Activated T-cell treated with anti-CD3 and anti-CD28 coated beads, Interleukin-2, amount 50 U/mL, for 4 hours (primary cell): ENCODE measurements around the gene TTLL11. TPM values are rescaled to one million over a fixed set of nuclear protein-coding genes. Genes with fewer than 3 reads are reported as not detected.

ENCODE experiments used
- ATAC-seq, 2 donors: fragments of 200-7000 bp; cut with Tn5 transposase; one replicate each; pipeline ENCODE4 v1.10.0; 2021
- DNase-seq: peaks from one replicate; pipeline ENCODE4 v3.0.0-alpha.2; 2020
- H3K27me3 Mint-ChIP-seq: one replicate; pipeline ENCODE4 v1.8.0; 2021; ENCODE audit warnings: low read depth, mixed read lengths
- H3K36me3 Mint-ChIP-seq: one replicate; pipeline ENCODE4 v1.8.0; 2022; ENCODE audit warnings: mixed read lengths; ENCODE audit not compliant: insufficient read depth
- H3K4me1 Mint-ChIP-seq: one replicate; pipeline ENCODE4 v1.8.0; 2021; ENCODE audit warnings: low read depth, mixed read lengths
- H3K4me3 Mint-ChIP-seq: one replicate; pipeline ENCODE4 v1.8.0; 2021; ENCODE audit warnings: mild to moderate bottlenecking, moderate library complexity, mixed read lengths
- H3K9me3 Mint-ChIP-seq: one replicate; pipeline ENCODE4 v1.8.0; 2021; ENCODE audit warnings: mixed read lengths
- total RNA-seq, 3 donors: library from RNA; stranded (reverse); gene quantifications; one replicate each; pipeline ENCODE4 v1.2.1, GENCODE V29; 2021

TTLL11 gene
- total RNA-seq, 3 donors from 2014 or later, result 4.2 to 5.1 (median 4.7) TPM

DNA sequence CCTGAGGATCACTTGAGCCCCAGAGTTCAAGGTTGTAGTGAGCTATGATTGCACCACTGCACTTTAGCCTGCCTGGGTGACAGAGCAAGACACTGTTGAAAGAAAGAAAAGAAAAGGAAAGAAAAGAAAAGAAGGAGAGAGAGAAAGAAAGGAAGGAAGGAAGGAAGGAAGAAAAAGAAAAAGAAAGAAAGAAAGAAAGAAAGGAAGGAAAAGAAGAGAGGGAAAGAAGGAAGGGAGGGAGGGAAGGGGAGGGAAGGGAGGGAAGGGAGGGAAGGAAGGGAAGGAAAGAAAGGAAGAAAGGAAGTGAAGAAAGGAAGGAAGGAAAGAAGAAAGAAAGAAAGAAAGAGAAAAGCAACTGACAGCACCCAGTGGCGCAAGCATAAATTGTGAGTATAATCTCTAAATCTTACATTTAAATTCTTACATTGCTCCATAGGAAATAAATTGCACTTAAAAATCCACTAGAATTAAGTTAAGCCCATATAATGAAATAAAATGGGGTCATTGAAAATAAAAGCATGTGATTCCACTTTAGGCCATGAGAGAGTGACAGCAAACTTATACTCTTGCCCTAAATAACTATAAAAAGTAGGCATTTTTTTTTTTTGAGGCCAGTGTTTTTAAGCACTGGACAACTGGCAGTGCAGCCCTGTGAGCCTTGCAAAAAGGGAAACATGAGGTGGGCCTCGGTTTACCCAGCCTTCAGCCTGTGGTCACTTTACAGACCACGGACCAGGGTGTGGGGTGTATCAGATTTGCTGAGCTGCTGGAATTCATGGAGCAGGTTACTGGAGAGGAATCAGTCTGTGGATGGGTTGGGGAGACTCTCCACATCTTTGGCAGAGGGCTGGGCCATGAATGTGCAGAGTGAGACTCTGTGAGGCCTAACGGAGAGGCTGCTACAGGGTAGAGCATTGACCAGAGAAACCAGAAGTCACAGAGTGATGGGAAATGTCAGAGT, 175.5 kb downstream of the TTLL11 start:
- no peak overlapping the region for H3K4me3 Mint-ChIP-seq
- H3K4me1 Mint-ChIP-seq, result no peaks in the 10 kb centered on the region
- H3K36me3 Mint-ChIP-seq, result no peaks in the 10 kb centered on the region
- DNase-seq, result no peak
- H3K27me3 Mint-ChIP-seq, result no peaks in the 10 kb centered on the region
- ATAC-seq, result no peak
- H3K9me3 Mint-ChIP-seq, result no peaks in the 10 kb centered on the region

DNA sequence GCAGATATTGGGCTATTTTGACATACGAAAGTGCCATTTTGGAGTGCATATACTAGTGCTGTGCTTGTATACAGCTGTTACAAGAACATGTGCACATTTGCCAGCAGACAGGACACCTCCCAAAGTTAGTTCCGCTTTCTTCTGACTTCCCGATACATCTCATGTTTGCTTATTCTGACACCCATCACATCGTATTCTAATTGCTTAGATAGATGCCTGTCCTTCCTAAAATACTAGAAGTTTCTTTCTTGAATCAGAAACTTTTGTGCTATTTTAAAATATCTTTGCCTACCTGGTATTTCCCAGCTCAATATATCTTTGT, 177.8 kb downstream of the TTLL11 start:
- Mint-ChIP-seq H3K9me3 (no peaks in the 10 kb centered on the region), H3K27me3 (no peaks in the 10 kb centered on the region), H3K36me3 (no peaks in the 10 kb centered on the region), H3K4me3 (no peak overlapping the region), H3K4me1 (no peaks in the 10 kb centered on the region)
- ATAC-seq (no peak), DNase-seq (no peak)

- Mint-ChIP-seq H3K27me3 (no peaks in the 10 kb centered on the region), H3K4me3 (no peak overlapping the region), H3K4me1 (no peaks in the 10 kb centered on the region), H3K9me3 (no peaks in the 10 kb centered on the region), H3K36me3 (no peaks in the 10 kb centered on the region)
- no peak for DNase-seq
- ATAC-seq, result no peak
Measured at GRCh38 chr9:121914604-121915303, 178.4 kb downstream of the TTLL11 start.

DNA sequence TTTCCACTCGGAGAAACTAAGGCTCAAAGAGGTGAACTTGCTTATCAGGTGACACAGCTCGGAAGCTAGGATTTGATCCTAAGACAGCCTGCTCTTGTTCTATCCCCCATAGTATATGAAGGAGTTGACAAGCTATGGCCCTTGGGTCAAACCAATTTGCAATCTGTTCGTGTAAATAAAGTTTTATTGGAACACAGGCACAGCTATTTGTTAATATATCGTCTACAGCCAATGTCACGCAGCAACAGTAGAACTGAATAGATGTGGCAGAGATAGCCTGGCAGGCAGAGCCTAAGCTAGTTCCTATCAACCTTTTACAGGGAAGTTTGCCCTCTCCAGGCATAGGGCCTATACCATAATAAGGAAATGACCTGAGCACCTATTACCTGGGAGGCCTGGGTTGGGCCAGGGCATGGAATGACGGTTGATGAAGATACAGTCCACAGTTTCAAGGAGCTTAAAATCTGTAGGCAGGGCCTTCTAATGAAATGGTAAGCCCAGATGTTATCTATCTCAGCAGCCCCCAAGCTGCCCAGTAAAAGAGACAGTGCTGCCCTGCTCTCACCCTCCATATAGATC, 179.0 kb downstream of the TTLL11 start:
- ATAC-seq, result no peak
- Mint-ChIP-seq H3K4me1 (no peaks in the 10 kb centered on the region), H3K9me3 (no peaks in the 10 kb centered on the region), H3K4me3 (no peak overlapping the region), H3K27me3 (no peaks in the 10 kb centered on the region), H3K36me3 (no peaks in the 10 kb centered on the region)
- no peak for DNase-seq

- Mint-ChIP-seq H3K4me1 (no peaks in the 10 kb centered on the region), H3K9me3 (no peaks in the 10 kb centered on the region), H3K36me3 (no peaks in the 10 kb centered on the region), H3K27me3 (no peaks in the 10 kb centered on the region), H3K4me3 (no peak overlapping the region)
- DNase-seq (no peak), ATAC-seq (no peak)
Measured at GRCh38 chr9:121912812-121913627, 180.1 kb downstream of the TTLL11 start.

DNA sequence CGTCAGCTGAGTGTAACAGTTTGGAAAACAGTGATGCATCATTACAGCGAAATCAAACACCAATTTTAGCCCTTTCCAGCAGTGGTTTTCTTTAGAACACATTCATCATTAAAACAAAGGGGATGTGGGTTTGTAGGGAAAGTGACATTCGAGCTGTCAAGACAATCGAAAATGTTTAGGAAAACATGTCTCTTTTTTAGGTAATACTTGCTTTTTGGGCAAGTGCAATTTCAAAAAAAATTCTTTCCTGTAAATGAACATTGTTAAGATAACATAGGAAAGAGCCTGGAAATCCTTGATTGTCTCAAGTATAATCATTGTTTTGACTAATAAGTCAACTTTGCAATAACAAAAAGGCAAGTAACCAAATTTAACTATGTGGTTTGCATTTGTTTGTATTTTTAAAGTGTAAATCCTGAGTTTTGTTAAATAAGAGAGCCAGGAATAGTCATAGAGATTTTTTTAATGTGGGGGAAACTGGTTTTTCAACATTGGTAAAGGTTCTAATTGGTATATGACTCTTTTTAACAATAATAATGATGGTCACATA, 182.5 kb downstream of the TTLL11 start:
- Mint-ChIP-seq H3K4me3 (no peak overlapping the region), H3K36me3 (no peaks in the 10 kb centered on the region), H3K27me3 (no peaks in the 10 kb centered on the region), H3K4me1 (no peaks in the 10 kb centered on the region), H3K9me3 (no peaks in the 10 kb centered on the region)
- no peak for ATAC-seq
- DNase-seq, result no peak

DNA sequence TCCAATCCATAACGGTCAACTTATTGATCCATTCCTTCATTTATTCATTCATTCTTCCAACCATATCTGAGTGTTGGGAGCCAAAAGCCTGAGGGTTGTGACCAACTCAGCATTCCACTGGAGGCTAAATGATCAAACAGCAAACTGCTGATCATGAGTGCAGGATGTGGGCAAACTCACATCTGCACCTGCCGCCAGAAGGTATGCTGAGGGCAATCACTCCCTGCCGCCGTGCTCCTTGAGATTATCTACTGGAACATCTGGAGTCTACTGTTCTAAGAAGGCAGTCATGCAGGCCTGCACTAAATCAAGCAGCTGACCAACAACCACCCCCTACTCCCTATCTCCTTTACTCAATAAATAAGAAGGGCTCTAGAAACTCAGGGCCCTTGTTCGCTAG, 184.0 kb downstream of the TTLL11 start:
- ATAC-seq, result no peak
- H3K36me3 Mint-ChIP-seq, result no peaks in the 10 kb centered on the region
- no peaks in the 10 kb centered on the region for H3K4me1 Mint-ChIP-seq
- no peak overlapping the region for H3K4me3 Mint-ChIP-seq
- H3K9me3 Mint-ChIP-seq, result no peaks in the 10 kb centered on the region
- H3K27me3 Mint-ChIP-seq, result no peaks in the 10 kb centered on the region
- no peak for DNase-seq

- no peaks in the 10 kb centered on the region for H3K9me3 Mint-ChIP-seq
- H3K4me1 Mint-ChIP-seq, result no peaks in the 10 kb centered on the region
- ATAC-seq, result no peak
- H3K27me3 Mint-ChIP-seq, result no peaks in the 10 kb centered on the region
- H3K36me3 Mint-ChIP-seq, result no peaks in the 10 kb centered on the region
- H3K4me3 Mint-ChIP-seq, result no peak overlapping the region
- no peak for DNase-seq
Measured at GRCh38 chr9:121906074-121906870, 186.8 kb downstream of the TTLL11 start.

- no peaks in the 10 kb centered on the region for H3K27me3 Mint-ChIP-seq
- no peak for DNase-seq
- no peaks in the 10 kb centered on the region for H3K4me1 Mint-ChIP-seq
- no peak overlapping the region for H3K4me3 Mint-ChIP-seq
- no peak for ATAC-seq
- H3K9me3 Mint-ChIP-seq, result peaks cover 5% of the 10 kb centered on the region
- no peaks in the 10 kb centered on the region for H3K36me3 Mint-ChIP-seq
Measured at GRCh38 chr9:121902461-121903135, 190.5 kb downstream of the TTLL11 start.

DNA sequence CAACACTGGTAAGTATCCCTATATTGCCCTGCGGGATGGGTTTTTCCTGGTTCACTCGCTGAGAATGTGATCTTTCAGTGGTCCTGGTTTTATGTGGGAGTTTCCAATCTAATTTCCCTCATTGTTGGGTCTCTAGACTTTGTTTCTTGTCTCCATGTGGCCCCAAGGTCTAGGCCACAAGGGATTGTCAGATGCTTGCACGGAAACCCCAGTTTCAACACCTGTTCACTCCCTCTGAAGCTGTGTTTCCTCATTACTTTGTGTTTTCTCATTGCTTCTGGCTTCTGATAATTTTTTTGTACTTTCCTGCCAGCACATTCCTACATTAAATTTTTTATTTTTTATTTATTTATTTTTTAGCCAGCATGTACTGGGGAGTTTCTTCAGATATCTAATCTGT, 191.5 kb downstream of the TTLL11 start:
- Mint-ChIP-seq H3K4me3 (no peak overlapping the region), H3K36me3 (no peaks in the 10 kb centered on the region), H3K27me3 (no peaks in the 10 kb centered on the region), H3K9me3 (peaks cover 5% of the 10 kb centered on the region), H3K4me1 (no peaks in the 10 kb centered on the region)
- DNase-seq, result no peak
- no peak for ATAC-seq

DNA sequence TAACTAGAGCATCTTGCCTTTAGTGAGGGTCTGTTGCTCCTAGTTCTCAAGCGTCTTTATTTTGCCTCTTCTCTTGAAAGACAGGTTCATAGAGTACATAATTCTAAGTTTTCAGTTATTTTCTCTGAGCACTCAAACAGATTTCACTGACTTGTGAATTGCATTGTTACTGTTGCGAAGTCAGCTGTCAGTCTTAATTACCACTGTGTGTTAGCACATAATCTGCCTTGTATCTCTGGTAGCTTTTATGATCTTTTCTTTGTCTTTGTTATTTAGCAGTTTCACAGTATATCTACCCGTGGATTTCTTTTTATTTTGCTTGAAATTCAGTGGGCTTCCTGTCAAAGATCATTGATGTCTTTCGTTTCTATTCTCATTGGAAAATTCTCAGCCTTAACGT, 192.9 kb downstream of the TTLL11 start:
- H3K4me1 Mint-ChIP-seq, result no peaks in the 10 kb centered on the region
- DNase-seq (no peak), ATAC-seq (no peak)
- no peaks in the 10 kb centered on the region for H3K27me3 Mint-ChIP-seq
- H3K36me3 Mint-ChIP-seq, result no peaks in the 10 kb centered on the region
- peaks cover 5% of the 10 kb centered on the region for H3K9me3 Mint-ChIP-seq
- no peak overlapping the region for H3K4me3 Mint-ChIP-seq

GRCh38 chr9:121898856-121899255, 194.3 kb downstream of the TTLL11 start:
- peaks cover 5% of the 10 kb centered on the region for H3K9me3 Mint-ChIP-seq
- H3K36me3 Mint-ChIP-seq, result no peaks in the 10 kb centered on the region
- H3K4me1 Mint-ChIP-seq, result no peaks in the 10 kb centered on the region
- no peaks in the 10 kb centered on the region for H3K27me3 Mint-ChIP-seq
- DNase-seq, result no peak
- no peak overlapping the region for H3K4me3 Mint-ChIP-seq
- ATAC-seq, result no peak

DNA sequence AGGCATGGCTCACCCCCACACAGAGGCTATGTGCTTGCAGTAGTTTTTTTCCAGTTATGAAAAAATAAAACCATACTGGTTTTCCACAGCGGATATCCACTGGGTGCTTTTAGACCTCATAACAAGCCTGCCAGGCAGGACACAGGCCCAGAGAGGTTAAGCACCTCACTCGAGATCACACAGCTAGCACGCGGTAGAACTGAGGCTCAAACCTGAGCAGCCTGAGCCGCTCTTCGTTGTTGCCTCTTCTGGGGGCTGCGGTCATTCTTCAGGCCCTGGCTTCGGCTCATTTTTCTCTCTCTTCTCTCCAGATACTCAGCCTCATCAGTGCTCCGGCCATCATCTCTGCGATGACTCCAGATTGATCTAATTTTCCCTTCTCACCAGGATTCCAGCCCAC, 196.0 kb downstream of the TTLL11 start:
- no peak for DNase-seq

More for the DNA sequence above, 196.0 kb downstream of the TTLL11 start:
- Mint-ChIP-seq H3K4me3 (no peak overlapping the region), H3K36me3 (no peaks in the 10 kb centered on the region), H3K9me3 (peaks cover 5% of the 10 kb centered on the region), H3K4me1 (no peaks in the 10 kb centered on the region), H3K27me3 (no peaks in the 10 kb centered on the region)
- no peak for ATAC-seq
